BE2C (cell line): ENCODE data around the gene CCIN.

ENCODE experiments used
- DNase-seq: peaks from one replicate; pipeline ENCODE4 v3.0.0-alpha.2; 2020
- H3K27me3 ChIP-seq: fragments of 250-450 bp; sonication (Bioruptor Pico); 2 replicates; pipeline ENCODE4 v1.5.1; 2020; ENCODE audit warnings: mild to moderate bottlenecking
- H3K36me3 ChIP-seq: fragments of 250-450 bp; sonication (Bioruptor Pico); 2 replicates; pipeline ENCODE4 v1.5.1; 2020; ENCODE audit warnings: mild to moderate bottlenecking
- H3K4me1 ChIP-seq: fragments of 250-450 bp; sonication (Bioruptor Pico); 2 replicates; pipeline ENCODE4 v1.5.1; 2020
- H3K4me3 ChIP-seq: 2 replicates; pipeline ENCODE4 v1.5.1; 2011; ENCODE audit warnings: low read depth, low read length
- H3K9me3 ChIP-seq: fragments of 250-450 bp; sonication (Bioruptor Pico); 2 replicates; pipeline ENCODE4 v1.5.1; 2020
- CTCF ChIP-seq: IDR thresholded peaks from 2 replicates; pipeline ENCODE4 v1.5.1; 2012; ENCODE audit warnings: mild to moderate bottlenecking, low read depth, low read length

The CCIN gene

GRCh38 chr9:36217256-36217968 is 48.2 kb downstream of the CCIN start:
- H3K36me3 ChIP-seq = peaks cover 69% of the 10 kb centered on the region
- no peak for TF ChIP-seq CTCF
- H3K4me3 ChIP-seq = no peak overlapping the region
- H3K27me3 ChIP-seq = no peaks in the 10 kb centered on the region
- no peak for DNase-seq
- H3K9me3 ChIP-seq = no peaks in the 10 kb centered on the region
- no peaks in the 10 kb centered on the region for H3K4me1 ChIP-seq

- Histone ChIP-seq H3K9me3 (no peaks in the 10 kb centered on the region), H3K4me1 (no peaks in the 10 kb centered on the region), H3K36me3 (peaks cover 69% of the 10 kb centered on the region), H3K27me3 (no peaks in the 10 kb centered on the region), H3K4me3 (no peak overlapping the region)
- no peak for TF ChIP-seq CTCF
- no peak for DNase-seq
Observed at GRCh38 chr9:36218011-36218410, 48.8 kb downstream of the CCIN start.

GRCh38 chr9:36218411-36218901 is 49.3 kb downstream of the CCIN start:
- Histone ChIP-seq H3K36me3 (peaks cover 69% of the 10 kb centered on the region), H3K4me3 (no peak overlapping the region), H3K9me3 (no peaks in the 10 kb centered on the region), H3K4me1 (no peaks in the 10 kb centered on the region), H3K27me3 (no peaks in the 10 kb centered on the region)
- no peak for DNase-seq
- TF ChIP-seq CTCF = no peak
